NCI-H446 treated with DMSO at 0.1 percent for 48 hours (cell line): ENCODE measurements around the gene TMCC3.

Source experiments
- DNase-seq: peaks from one replicate; lab custom pipeline; 2025; lab: John Stamatoyannopoulos, UW

The TMCC3 gene

DNA sequence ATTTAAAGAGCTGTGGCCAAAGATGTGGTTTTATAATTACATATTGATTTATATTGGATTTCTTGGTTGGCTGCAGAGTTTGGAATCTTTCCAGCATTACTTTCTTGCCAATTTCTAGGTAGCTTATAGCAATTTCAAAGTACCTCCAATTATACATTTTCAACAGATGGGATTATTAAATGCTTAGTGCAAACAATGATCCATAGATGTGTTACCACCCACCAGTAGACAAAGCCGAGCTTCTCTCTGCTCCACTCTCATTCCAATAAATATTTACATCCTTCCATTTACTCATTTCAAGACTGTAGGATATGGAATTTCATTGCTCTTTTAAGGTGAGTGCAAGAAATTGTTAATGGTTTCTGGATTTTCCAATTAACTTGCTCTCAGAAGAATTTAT is 21.6 kb upstream of the TMCC3 start:
- DNase-seq, result peak; percentile 26

DNA sequence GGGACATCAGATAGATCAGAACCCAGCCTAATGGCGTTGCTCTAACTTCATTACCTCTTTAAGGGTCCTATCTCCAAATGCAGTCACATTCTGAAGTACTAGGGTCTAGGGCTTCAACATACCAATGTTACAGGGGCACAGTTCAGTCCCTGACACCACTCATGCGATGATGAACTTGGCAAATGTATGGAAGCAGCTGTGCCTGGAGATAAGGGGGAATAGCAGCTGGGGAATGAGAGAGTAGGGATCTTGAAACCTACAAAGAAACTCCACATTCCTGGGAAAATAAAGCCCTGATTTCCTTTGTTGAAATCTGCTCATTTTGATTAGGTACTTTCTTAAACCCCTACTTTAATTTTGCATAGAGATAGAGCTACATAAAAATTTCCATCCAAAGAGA is 20.5 kb upstream of the TMCC3 start:
- no peak for DNase-seq

- DNase-seq, result no peak
These were observed 19.7 kb upstream of the TMCC3 start for GRCh38 chr12:94670075-94670474.

DNA sequence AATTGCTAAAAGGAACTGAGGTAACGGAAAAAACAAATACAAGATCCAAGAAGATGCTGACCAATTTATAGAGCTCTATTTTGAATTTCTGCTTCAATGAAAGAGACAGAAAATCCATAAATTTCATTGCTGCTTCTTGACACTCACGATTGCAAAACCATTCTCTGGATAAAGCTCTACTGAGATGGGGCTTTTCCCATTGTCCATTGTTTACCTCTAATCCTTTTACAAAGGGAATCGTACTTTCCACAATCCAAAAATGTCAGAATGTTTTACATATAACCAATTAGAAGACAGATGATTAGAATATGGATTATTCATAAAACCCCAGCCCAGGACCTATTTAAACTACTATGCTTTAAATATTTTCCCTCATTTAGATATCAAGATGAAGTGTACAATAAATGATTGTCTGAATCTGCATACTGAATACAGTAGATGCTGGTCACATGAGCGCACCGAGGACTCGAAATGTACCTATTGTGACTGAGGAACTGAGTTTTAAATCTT is 16.7 kb upstream of the TMCC3 start:
- DNase-seq, result no peak

DNA sequence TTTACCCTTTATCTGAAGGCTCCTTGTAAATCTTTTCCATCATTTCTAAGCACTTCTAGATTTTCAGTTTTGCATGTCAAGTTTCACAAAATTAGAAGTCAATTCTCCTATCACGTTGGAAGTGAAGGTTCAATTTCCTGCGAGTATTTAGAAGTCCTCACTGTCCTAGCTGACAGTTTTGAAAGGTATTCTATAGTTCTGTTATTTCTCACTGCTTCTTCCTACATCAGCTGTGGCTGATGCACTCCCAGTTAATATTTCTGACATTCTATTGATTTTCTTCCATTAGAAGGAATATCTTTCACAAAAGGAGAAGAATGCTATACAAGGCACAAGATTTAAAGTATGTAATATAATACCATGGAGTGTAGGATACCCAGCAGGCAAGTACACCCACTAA is 15.8 kb upstream of the TMCC3 start:
- no peak for DNase-seq

- DNase-seq, result no peak
These were observed 13.3 kb upstream of the TMCC3 start for GRCh38 chr12:94663702-94664101.

DNA sequence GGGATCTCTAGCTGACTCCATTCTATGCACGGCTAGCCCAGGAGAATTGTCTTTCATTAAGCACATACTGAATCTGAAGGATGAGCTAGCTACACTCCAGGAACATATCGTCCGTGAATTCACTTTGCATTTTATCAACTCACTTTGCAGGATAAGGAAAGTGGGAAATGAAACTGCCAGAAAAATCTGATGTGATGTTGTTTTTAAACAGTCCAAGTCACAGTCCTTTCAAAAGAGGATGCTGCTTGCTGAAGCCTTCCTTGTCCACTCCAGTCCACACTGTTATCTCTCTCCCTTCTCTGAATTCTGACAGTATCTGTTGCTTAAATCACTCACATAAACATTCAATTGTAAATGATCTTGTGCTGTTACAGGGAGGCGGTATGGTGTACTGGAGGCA is 12.7 kb upstream of the TMCC3 start:
- DNase-seq, result no peak

GRCh38 chr12:94660436-94660835 is 10.1 kb upstream of the TMCC3 start:
- DNase-seq, result no peak

- DNase-seq, result no peak
These were observed 9.1 kb upstream of the TMCC3 start for GRCh38 chr12:94659346-94659930.

GRCh38 chr12:94658931-94659330 is 8.6 kb upstream of the TMCC3 start:
- DNase-seq, result no peak

DNA sequence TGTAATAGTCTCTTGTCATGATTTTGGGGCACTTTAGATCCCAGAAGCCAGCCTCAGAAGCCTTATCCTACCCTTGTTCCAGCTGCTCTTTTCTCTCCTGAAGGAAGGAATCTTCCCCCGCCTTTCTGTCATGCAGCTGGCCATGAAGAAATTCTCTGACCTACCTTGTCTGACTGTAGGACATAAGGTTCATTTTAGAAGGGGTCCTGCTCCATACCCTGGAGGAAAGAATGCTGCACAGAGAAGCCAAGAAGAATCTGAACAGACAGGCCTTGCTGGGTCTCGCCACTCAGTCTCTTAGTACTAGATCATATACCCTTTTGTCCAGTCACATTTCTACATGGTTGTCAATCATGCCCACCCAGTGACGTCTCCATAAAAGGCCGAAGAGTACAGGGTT is 6.2 kb upstream of the TMCC3 start:
- DNase-seq, result no peak

DNA sequence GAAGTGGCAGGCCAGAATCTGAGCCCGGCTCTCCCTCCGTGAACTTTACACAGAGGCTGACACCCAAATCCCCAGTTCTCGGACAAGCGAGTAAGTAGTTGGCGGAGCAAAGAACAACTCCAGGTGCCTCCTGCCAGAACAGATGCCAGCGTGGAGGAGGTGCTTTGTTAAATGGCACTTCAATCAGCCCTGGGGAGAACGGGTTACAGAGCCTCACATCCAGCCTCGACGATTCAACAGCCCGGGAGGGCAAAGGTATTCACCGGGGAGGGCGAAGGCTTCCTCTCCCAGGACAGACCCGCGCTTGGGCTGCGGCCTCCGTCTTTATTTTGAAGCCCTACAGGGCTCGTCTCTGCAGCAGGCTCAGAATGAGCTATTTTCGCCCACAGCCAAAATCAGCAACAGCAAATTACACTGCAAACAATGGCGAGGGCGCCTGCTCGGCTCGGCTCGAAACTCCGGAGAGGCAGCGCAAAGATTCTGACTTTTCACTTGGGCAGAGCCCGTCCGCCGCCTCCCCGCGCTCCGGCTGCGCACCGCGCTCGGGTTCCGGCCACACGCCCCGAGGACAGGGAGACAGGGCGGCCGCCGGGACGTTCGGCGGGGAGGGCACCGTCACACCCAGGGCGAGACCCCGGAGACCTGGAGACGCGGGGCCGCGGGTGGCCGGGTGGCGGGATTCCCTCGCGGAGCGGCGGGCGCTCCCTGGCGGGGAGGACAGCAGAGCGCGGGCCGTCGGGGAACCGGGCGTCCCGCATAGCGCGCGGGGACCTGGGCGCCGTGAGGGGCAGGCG is 811 bp downstream of the TMCC3 start:
- no peak for DNase-seq

- no peak for DNase-seq
These were observed 1.8 kb downstream of the TMCC3 start for GRCh38 chr12:94648578-94648977.

DNA sequence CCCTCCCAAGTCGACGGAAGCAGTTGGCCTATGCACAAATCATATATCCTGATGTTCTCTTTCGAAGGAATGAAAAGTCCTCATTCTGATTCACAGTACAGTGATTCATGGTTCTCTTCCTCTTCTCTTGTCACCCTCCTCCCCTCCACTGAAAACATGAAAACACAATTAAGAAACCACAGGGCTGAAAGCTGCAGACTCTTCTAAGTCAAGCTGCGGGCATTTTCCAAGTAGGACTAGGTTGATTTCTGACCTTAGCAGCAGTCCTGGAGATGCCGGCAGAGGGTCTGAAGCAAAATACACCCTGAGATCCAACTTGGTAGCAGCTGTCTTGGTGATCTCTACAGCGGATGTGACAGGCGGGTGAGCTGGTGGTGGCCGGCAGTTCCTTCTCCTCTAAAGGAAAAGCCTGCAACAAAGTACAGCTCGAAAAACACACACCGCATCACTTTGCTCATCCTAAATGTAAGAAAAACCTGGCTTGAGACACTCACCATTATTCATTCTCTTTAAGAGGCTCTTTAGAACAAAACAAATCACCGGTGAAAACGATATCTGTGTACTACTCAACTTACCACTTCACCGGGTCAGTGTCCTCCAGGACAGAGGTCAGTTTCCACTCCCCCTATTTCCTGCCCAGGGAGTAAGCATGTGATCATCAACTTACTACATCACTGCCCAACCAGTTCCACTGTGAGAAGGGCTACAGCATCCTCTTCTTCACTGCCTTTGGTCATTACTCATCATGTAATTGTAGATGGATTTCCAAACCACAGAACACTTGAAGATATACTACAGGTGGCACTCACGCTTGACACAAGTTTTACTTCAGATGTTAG is 6.0 kb downstream of the TMCC3 start:
- no peak for DNase-seq

DNA sequence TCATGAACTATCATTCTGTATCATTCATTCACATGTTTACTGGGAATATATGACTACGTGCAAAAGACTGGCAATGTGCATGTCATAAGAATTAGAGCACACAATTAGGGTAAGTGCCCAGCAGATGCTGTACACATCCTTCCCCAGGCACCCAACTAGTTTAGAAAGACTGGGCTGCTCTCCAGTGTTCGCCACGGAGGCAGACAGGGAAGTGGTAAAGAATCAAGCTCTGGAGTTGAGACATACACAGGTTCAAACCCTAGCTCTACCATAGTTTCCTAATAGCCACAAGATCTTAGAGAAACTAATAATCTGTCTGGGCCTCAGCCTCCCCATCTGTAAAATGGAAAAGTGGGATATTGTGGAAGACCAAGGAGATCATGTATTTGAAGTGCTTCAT is 6.8 kb downstream of the TMCC3 start:
- no peak for DNase-seq

DNA sequence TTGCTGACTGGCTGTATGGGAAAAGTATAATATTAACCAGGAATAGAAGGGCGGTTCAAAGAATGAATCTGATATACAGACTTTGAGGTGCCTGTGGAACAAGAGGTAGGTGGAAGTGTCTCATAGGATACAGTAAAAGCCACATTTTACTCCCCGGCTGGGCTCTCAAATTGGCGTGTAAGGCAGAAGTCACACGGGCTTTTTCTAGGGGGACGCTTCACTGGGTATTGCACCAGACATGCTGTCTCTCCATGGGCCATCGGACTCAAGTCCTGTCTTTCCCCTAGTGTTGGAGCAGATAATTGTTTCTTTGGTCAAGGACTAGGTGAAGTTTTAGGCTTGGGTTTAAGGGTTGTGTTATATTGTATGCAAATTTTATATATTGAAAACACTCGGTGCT is 9.1 kb downstream of the TMCC3 start:
- DNase-seq, result no peak

GRCh38 chr12:94640134-94640928 is 10.0 kb downstream of the TMCC3 start:
- DNase-seq, result no peak

DNA sequence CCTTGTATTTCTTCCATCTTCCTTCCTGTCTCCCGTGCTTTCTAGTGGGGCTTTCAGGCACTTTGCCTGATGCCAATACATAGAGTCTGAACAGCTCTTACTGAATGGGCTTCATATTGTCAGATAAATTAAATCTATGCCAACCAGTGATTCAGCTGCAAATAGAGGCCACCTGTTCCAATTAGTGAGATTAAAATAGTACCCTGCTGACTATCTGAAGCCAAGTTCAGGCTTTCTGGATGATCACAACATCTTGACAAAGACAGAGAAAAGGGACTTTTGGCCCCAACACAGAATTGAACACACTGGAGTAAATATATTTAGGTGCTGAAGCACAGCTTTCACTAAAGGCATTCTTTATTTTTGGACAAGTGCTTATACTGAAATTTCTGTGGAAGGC is 11.8 kb downstream of the TMCC3 start:
- DNase-seq, result peak; percentile 66

GRCh38 chr12:94637390-94638113 is 12.8 kb downstream of the TMCC3 start:
- no peak for DNase-seq

DNA sequence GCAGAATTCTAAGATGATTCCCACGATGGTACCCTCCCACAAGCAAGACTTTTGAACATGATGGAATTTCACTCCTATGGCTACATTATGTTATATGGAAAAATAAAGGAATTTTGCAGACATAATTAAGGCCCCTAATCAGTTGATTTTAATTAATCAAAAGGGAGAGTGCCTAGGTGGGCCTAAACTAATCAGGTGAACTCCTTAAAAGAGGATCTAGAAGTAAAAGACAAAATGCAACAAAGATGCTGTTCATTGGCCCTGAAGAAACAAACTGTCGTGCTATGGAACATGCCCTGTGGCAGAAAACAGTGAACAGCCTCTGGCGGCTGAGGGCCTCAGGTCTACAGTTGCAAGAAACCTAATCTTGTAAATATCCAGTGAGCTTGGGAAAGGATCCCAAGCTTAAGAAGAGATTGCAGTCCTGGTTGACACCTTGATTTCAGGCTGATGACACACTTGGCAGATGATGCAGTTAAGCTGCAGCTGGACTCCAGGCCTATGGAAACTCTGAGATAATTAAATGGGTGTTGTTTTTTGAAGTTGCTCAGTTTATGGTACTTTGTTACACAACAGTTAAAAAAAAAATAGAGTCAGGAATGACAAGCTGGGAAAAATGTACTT is 13.8 kb downstream of the TMCC3 start:
- no peak for DNase-seq

- DNase-seq, result no peak
These were observed 15.6 kb downstream of the TMCC3 start for GRCh38 chr12:94634717-94635116.
